Sciatic nerve (tissue), 2 donors: Measurements from ENCODE around the gene ROCK2. TPM values are rescaled to one million over a fixed set of nuclear protein-coding genes. Genes with fewer than 3 reads are reported as not detected.
"Not testable (repeated sequence)": the region's sequence is repeated elsewhere in the genome, so short reads cannot be mapped to it uniquely, and the experiment has no call there.

ENCODE experiments used
- ATAC-seq: fragments of 200-7000 bp; cut with Tn5 transposase; one replicate; pipeline ENCODE4 v1.9.1; 2020; ENCODE audit warnings: mild to moderate bottlenecking, moderate library complexity
- DNase-seq: peaks from one replicate; pipeline ENCODE4 v3.0.0-alpha.2; 2020; ENCODE audit warnings: low spot score
- intact Hi-C: fragments of 100-400 bp; cut with DNase I; formaldehyde crosslinking; loops from one replicate; pipeline ENCODE4 v1.14.2; 2022
- total RNA-seq: library from RNA; stranded (reverse); fragmentation: NEBNext Ultra II Directional; extraction: Animal tissue kit (Norgen Biotek cat#: 25700); gene quantifications from one replicate; pipeline ENCODE4 v1.2.1, GENCODE V29; 2021
- donor health status: DM: no; HTN: no; CAD: no.
- donor health status: DM: no; HTN: no; CAD: no.

ROCK2 gene
- total RNA-seq, 1 donor from 2014 or later = 91.6 TPM

DNA sequence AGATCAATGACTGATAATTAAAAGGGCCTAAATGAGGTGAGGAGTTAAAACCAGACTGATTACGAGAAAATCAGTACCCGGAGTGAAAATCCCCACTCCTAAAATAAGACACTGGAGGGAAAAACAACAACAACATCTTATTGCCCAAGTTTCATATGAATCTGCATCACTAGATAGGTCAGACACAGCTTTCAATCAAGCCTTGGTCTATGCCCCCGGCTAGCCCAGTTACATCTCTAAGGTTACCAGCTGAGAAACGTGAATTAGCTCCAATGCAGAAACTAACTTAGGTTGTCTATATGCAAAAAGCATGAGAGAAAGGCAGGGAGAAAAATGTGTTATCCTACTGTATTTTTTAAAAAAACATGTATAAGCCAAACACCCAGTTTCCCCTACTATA is 53.7 kb downstream of the ROCK2 start:
- ATAC-seq (no peak), DNase-seq (no peak)
- intact Hi-C loops = no loop called here

DNA sequence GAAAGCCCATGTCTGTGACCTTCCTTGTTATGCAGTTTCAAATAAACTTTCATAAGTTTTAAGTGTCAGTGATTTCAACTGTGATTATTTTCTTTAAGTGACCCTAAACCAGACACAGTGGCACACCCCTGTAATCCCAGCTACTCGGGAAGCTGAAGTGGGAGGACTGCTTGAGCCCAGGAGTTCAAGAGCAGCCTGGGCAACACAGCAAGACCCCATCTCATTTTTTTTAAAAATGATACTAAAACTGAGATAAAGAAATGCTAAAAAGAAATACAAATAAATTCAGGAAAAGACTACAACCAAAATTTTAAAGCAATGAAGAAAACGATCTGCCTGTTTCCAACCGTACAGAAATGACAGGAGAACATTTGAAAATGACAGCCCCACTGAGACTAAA is 54.2 kb downstream of the ROCK2 start:
- no peak for DNase-seq
- ATAC-seq = no peak
- intact Hi-C loops = no loop called here

DNA sequence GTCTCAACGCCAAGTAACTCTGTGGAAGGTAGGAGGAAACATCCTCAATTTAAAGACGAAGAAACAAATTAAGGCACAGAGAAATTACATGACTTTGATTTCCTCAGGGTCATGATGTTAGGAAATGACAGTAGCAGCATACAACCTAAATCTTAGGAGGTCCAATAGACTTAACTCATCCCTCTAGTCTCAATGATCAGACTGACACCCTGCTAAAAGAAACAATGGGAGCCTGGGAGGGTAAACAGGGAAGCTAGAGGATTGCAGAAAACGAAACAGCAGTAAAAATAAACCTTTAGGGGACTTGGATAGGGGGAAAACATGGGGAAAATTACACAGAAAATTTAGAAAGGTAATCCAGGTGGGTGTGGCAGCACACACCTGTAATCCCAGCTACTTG is 56.0 kb downstream of the ROCK2 start:
- ATAC-seq (no peak), DNase-seq (no peak)
- intact Hi-C loops = no loop called here

DNA sequence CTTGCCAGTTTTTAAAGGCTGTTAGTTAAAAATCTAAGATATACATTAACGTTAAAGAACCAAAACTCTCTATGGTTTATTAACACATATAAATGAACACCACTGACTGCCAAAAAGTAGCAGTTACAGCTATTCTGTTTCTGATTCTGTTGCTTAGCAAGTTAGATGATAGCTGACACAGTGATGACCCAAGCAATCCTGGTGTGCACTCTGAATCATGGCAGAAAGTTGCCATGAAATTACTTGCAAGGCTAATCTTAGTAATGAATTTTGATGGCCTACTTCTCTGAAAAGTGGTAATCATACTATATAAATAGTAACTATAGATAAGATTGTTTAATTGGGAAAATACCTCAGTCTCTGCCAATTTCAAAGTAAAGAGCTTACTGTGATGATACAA is 57.7 kb downstream of the ROCK2 start:
- intact Hi-C loops = no loop called here
- DNase-seq (no peak), ATAC-seq (no peak)

DNA sequence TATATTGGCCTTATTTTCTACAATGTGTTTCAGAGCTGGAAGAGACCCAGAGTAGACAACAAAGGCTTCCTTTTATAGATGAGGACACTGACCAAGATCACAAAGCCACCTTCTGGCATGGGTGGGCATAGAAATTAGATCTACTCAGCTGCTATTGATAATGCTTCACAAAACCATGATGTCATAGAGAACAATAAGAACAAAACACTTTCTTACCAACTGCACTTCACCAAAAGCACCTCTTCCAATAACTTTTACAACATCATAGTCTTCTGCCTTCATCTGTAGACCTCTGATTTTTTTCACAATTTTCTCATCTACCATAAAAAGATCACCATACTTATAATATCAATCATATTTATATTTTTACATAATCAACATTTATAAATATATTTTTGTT is 58.1 kb downstream of the ROCK2 start:
- no peak for DNase-seq
- intact Hi-C loops = no loop called here
- ATAC-seq = no peak

DNA sequence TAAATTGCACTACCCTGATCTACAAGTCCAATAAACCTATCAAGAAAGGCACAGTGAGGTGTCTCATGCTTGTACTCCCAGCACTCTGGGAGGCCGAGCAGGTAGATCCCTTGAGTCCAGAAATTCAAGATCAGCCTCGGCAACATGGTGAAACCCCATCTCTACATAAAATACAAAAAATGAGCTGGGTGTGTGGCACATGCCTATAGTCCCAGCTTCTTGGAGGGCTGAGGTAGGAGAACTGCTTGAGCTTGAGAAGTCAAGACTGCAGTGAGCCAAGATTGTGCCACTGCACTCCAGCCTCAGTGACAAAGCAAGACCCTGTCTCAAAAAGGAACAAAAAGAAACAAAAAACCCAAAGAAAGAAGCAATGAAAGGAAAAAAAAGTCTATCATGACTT is 58.9 kb downstream of the ROCK2 start:
- intact Hi-C loops = no loop called here
- no peak for DNase-seq
- no peak for ATAC-seq

DNA sequence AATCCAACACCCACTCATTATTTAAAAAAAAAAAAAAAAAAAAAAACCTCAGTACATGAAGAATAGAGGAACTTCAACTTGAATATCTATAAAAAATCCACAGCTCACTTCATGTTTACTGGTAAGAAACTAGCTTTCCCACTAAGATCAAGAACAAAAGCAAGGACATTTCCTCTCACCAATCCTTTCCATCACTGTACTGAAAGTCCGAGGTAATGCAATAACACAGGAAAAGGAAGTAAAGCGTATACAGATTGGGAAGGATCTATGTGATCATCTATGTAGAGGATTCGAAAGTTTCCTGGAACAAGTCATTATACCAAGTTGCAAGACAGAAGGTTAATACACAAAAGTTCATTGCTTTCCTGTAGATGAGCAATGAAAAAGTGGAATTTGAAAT is 63.2 kb downstream of the ROCK2 start:
- ATAC-seq = no peak
- intact Hi-C loops = no loop called here
- no peak for DNase-seq

DNA sequence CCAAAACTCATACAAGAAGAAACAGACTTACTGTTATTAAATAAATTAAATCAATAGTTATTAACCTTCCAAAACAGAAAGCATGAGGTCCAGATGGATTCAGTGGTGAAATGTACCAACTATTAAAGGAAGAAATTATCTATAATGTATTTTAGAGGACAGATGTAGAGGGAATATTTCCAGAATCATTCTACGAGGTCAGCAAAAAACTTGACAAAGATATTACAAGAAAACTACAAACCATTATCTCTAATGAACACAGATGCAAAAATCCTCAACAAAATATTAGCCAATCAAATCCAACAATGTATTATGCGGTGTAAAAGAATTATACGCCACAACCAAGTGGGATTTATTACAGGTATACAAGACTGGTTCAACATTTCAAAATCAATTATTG is 63.7 kb downstream of the ROCK2 start:
- no peak for DNase-seq
- intact Hi-C loops = no loop called here
- no peak for ATAC-seq

DNA sequence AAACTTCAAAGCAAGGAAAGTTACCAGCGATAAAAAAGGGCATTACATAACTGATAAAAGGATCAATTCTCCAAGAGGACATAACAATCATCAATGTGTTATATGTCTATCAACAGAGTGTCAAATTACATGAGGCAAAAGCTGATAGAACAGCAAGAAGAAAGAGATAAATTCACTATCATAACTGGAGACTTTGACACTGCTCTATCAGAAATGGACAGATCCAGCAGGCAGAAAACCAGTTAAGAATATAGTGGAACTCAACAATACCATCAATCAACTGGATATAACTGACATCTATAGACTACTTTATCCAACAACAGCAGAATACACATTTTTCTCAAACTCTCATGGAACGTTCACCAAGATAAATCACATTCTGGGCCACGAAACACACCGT is 65.0 kb downstream of the ROCK2 start:
- intact Hi-C loops = no loop called here

DNA sequence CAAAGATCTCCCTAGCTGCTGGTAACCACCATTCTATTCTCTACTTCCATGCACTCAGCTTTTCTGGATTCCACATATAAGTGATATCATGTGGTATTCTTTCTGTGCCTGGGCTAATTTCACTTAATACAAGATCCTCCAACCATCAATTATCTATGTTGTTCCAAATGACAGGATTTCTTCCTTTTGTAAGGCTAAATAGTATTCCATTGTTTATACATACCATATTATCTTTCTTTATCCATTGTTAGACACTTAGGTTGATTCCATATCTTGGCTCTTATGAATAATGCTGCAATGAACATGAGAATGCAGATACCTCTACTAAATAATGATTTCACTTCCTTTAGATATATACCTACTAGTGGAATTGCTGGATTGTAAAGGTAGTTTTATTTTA is 66.2 kb downstream of the ROCK2 start:
- DNase-seq (no peak), ATAC-seq (no peak)
- intact Hi-C loops = no loop called here

More for the DNA sequence above, 65.0 kb downstream of the ROCK2 start:
- DNase-seq (no peak), ATAC-seq (no peak)

DNA sequence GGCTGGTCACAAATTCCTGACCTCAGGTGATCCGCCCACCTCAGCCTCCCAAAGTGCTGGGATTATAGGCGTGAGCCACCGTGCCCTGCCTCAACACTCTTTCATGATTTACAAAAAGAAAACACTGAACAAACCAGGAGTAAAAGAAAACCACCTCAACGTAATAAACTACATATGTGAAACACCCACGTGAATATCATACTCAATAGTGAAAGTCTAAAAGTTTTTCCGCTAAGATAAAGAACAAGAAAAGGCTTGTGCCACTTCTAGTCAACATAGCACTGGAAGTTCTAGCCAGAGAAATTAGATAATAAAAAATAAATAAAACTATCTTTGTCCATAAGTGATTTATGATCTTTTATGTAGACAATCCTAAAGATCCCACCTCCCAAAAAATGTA is 68.5 kb downstream of the ROCK2 start:
- intact Hi-C loops = no loop called here
- ATAC-seq = no peak
- no peak for DNase-seq

DNA sequence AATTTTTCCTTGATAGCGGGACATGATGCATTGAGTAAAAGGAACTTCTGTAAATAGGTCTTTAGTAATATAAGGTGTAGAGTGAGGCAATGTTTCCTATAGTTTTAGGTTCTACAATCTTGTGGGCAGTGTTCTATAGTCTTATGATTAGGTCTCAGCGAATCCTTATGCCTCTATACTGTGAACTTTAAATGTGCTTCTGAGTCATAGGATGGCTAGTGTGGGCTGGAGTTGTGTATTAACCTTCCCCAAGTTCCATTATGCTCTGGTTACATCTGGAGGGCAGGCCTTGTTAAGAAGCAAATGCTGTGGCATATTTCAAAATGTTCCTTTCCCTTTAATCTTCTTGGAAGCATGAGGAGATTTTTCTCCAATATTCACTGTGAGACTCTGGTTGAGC is 73.5 kb downstream of the ROCK2 start:
- intact Hi-C loops = no loop called here
- DNase-seq = no peak

DNA sequence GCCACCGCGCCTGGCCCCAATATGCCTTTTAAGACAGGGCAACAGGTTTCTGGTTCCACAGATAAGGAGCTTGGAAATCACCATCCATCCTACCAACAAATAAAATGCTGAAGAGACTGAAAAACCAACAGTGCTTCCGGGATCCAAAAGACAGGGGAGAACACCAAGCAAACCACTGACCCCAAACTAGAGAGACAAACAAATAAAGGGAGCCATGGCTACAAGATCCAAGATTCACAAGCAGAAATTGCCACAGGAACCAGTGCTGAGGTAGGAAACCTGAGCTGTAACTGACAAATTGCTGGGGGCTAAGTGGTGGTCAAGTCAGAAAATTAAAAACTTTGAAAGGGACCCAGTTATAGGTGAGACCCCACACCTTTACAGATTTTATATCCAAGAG is 76.5 kb downstream of the ROCK2 start:
- DNase-seq (no peak), ATAC-seq (no peak)
- intact Hi-C loops = no loop called here

More for the DNA sequence above, 73.5 kb downstream of the ROCK2 start:
- no peak for ATAC-seq

DNA sequence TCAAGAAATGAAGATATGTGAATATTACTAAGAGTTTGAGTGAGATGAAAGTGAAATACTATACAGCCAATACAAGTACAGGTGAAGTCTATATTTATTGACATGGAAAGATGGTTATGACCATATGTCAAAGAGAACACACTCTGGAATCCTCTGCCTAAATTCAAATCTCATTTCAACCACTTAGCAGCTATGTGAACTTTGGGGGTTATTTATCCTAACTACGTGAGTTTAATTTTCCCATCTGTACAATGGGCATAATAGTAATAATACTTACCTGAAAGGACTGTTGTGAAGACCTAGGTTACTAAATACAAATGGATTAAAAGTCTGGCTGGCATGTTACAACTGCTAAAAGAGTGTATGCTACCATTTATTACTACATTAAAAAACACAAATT is 79.6 kb downstream of the ROCK2 start:
- intact Hi-C loops = no loop called here
- no peak for ATAC-seq
- no peak for DNase-seq

DNA sequence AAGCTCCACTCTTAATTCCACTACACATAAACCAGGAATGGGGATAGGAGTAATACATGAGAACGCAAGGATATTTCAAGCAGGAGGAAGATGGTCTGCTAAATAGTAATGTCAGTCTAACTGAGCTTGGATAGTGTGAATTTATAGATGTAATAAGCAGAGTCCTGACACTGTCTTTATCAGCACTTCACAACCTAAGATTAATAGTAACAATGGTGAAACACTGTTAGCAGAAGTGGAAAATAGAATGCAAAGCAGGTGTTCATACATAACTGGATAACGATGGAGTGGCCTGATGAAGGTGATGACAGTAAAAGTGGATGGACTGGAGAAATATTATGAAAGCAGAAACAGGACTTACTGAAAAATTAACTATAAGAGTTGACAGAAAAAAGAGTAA is 80.4 kb downstream of the ROCK2 start:
- intact Hi-C loops = no loop called here
- DNase-seq (no peak), ATAC-seq (no peak)

DNA sequence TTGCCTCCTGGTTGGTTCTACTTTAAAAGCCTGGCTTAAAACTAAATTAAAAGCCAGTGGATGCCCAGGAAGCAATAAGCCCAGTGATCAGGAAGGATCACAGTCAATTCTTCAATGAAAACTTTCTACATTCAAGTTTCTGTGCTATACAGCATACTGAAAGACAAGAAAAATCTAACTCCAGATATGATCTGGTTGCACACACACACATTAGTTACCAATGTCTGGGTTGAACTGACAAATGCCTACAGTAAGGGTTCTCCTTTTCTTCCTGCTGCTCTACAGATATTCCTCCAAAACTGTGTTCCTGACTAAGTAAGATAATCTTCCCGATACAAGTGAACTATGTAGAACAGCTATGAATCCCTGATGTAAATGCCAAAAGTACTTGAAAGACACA is 81.3 kb downstream of the ROCK2 start:
- intact Hi-C loops = no loop called here
- no peak for DNase-seq
- ATAC-seq = no peak

DNA sequence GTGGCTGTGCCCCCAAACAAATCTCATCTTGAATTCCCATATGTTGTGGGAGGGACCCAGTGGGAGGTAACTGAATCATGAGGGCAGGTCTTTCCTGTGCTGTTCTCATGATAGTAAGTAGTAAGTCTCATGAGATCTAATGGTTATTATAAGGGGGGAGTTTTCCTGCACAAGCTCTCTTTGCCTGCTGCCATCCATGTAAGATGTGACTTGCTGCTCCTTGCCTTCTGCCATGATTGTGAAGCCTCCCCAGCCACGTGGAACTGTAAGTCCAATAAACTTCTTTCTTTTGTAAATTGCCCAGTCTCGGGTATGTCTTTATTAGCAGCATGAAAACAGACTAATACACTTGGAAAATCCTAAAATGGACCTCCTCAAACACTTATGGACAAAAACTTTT is 82.0 kb downstream of the ROCK2 start:
- DNase-seq, ATAC-seq, intact Hi-C loops: not testable (repeated sequence)

DNA sequence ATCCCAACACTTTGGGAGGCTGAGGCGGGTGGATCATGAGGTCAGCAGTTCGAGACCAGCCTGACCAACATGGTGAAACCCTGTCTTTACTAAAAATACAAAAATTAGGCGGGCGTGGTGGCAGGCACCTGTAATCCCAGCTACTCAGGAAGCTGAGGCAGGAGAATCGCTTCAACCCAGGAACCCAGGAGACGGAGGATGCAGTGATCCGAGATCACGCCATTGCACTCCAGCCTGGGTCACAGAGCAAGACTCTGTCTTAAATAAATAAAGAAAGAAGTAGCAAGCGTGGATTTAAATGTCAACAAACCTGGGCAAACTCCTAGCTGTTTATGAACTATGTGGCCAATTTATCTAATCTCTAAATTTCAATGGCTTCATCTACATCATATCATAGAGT is 82.9 kb downstream of the ROCK2 start:
- ATAC-seq, DNase-seq: not testable (repeated sequence)

DNA sequence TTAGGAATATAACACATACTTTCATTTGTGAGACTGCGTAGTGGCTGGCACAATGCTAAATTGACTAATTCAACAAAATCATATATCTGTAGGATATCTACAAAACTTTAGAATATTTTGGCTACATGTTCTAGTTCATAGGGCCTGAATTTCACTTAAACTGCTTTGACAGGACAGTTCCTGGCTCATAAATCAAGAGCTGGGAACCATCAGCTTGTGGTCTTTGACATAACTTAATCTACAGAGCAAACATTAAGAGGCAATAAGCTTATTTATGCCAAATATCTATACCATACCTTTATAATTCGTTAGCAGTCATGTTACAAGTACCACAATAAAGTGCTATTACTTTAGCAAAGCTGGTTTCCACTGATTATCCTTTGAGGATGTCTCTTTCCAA is 83.5 kb downstream of the ROCK2 start:
- DNase-seq (no peak), ATAC-seq (no peak)
- intact Hi-C loops = no loop called here

More for the DNA sequence above, 82.9 kb downstream of the ROCK2 start:
- intact Hi-C loops = not testable (repeated sequence)

DNA sequence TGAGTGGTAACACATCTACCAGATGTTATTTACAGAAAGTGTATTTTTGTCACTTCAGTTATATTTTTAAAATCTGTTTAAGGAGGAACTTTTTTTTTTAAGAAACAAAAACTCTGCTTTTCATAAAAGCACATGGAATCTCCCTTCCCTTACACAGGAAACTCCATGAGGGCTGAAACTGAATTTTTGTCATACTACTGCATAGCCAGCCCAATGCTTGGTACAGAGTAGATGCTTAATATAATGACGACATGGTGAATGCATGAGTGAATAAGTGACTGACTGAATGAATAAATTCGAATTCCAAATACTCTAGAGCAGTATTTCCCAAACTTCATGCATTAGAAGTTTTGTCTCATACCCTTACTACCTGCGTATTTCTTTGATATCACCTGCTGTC is 86.5 kb downstream of the ROCK2 start:
- no peak for ATAC-seq
- intact Hi-C loops = no loop called here
- no peak for DNase-seq

DNA sequence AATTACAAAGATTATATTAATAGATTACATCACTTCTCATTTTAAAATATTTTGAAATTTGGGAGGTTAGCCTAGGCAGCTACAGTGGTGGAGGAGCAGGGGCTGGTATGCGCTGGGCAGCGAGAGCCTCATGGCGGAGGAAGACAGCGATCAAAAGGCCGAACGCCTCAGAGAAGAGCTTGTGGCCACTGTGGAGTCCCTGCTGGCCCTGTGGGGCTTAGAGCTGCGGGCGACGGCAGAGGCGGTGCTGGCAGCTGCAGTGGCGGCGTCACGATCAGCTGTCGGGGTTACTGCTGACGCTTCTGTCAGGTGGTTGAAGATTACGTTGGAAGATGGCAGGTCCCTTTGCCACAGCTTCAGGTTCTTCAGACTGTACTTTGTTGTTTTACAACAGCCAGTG is 87.4 kb downstream of the ROCK2 start:
- DNase-seq (no peak), ATAC-seq (no peak)
- intact Hi-C loops = no loop called here

DNA sequence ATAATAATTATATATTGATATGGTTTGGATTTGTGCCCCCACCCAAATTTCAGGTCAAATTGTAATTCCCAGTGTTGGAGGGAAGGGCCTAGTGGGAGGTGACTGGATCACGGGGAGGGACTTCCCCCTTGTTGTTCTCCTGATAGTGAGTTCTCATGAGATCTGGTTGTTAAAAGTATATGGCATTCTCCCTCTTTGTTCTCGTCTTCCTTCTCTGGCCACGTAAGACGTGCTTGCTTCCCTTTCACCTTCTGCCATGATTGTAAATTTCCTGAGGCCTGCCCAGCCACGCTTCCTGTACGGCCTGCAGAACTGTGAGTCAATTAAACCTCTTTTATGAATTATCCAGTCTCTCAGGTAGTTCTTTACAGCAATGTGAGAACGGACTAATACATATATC is 88.3 kb downstream of the ROCK2 start:
- intact Hi-C loops = no loop called here
- ATAC-seq (no peak), DNase-seq (no peak)
